Gastroesophageal sphincter (tissue), 2 donors: ENCODE data around the gene FAM98B.

Experiments used
- EP300 ChIP-seq: sonication (generic); formaldehyde crosslinking; IDR thresholded peaks from one replicate; pipeline ENCODE4 v1.6.1; 2017; ENCODE audit warnings: antibody characterized with exemption, mild to moderate bottlenecking
- POLR2A ChIP-seq, 2 donors: fragments of 450-650 bp; IDR thresholded peaks; one replicate each; pipeline ENCODE4 v1.6.1; 2017; ENCODE audit warnings: antibody characterized with exemption in 2 of 2, mild to moderate bottlenecking in 2 of 2, moderate library complexity in 1 of 2

- TF ChIP-seq EP300: no peak
- no peak for TF ChIP-seq POLR2A (IDR thresholded peaks at IDR 0.05)
Measured at GRCh38 chr15:38412466-38412865, 41.5 kb upstream of the FAM98B start.
